Measurements from ENCODE around the gene PIANP.
A peak's percentile ranks its signal among the peaks of the same experiment; 100 is the strongest.

PIANP gene

GRCh38 chr12:6691473-6691872 is 9.1 kb downstream of the PIANP start:
- in situ Hi-C loops (cut with MboI; ENCODE audit: low sequenced_read_pairs, unreplicated experiment), result no loop called here
- no peak for DNase-seq (ENCODE audit: low spot score)
- TF ChIP-seq, protein P1, sequence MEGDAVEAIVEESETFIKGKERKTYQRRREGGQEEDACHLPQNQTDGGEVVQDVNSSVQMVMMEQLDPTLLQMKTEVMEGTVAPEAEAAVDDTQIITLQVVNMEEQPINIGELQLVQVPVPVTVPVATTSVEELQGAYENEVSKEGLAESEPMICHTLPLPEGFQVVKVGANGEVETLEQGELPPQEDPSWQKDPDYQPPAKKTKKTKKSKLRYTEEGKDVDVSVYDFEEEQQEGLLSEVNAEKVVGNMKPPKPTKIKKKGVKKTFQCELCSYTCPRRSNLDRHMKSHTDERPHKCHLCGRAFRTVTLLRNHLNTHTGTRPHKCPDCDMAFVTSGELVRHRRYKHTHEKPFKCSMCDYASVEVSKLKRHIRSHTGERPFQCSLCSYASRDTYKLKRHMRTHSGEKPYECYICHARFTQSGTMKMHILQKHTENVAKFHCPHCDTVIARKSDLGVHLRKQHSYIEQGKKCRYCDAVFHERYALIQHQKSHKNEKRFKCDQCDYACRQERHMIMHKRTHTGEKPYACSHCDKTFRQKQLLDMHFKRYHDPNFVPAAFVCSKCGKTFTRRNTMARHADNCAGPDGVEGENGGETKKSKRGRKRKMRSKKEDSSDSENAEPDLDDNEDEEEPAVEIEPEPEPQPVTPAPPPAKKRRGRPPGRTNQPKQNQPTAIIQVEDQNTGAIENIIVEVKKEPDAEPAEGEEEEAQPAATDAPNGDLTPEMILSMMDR (IDR thresholded peaks at IDR 0.05; ENCODE audit: borderline replicate concordance, control extremely low read depth, extremely low read depth, insufficient read depth, missing control alignments), result no peak

DNA sequence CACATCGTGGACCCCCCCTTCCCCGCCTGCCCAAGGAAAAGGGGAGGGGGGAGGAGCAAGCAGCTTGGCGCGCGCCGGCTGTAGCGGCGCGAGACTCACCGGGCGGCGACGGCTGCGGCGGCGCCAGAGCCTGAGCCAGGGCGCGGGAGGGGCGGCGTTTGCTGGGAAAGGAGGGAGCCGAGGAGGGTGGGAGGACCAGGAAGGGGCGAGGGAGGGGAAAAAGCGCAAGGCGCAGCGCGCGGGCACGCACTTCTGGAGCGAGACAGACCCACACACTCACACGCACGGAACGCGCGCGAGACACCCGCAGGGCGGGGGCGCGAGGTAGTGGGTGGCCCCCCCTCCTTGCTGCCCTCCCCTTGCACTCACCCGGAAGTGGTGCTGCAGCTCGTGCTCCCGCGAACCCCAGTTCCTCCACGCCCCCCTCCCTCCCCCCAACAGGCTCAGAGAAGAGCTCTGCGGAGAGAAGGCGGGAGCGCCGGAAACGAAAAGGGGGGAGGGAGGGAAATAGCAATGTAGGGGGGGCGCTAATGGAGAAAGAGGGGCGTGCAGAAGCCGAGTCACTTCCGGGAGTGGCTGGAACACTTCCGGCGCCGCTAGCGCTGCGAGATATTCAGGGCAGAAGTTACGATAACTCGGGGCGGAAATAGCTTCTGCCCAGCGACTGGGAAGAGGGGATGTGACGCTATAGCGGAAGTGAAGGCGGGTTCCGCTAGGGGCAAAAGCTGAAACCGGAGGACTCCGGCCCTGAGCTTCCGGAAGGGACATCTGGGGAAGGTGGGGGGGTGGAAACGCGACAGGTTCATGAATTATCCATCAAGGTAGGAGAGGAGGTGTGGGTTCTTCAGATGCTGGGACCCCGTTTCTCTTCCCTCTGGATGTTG is 11.4 kb downstream of the PIANP start, which contains the start of gene ZNF384:
ZNF384 (minus strand) TSS at position 377 of the 884 bp plus-strand sequence. CDS start 9,855 bp downstream, outside the sequence.
- in situ Hi-C loops (cut with MboI; ENCODE audit: low sequenced_read_pairs, unreplicated experiment), result no loop called here
- DNase-seq (ENCODE audit: low spot score), result peak; percentile 95
- TF ChIP-seq, protein P1 (IDR thresholded peaks at IDR 0.05; ENCODE audit: borderline replicate concordance, control extremely low read depth, extremely low read depth, insufficient read depth, missing control alignments), result no peak

- DNase-seq (ENCODE audit: low spot score), result no peak
- TF ChIP-seq, protein P1 (IDR thresholded peaks at IDR 0.05; ENCODE audit: borderline replicate concordance, control extremely low read depth, extremely low read depth, insufficient read depth, missing control alignments), result no peak
- in situ Hi-C loops (cut with MboI; ENCODE audit: low sequenced_read_pairs, unreplicated experiment), result no loop called here
These were observed 12.0 kb downstream of the PIANP start for GRCh38 chr12:6688543-6688998.

DNA sequence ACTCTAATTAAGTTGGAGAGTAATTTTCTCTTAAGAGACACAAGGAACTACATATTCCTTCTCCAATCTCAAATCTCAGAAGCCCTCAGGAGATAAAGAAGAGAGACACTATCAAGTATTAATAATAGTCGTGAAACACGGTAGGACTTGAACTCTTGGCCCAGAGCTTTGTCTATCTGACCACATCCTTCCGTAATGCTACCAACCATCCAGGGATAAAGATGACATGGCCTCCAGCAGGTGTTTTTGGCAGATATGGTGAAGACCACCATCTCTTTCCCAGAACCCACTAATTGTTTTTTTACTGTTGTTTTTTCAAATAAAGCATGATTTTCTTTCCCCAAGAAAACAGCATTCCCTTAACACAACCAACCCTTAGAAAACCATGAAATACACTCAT is 14.8 kb downstream of the PIANP start:
- DNase-seq (ENCODE audit: low spot score), result no peak
- TF ChIP-seq, protein P1 (IDR thresholded peaks at IDR 0.05; ENCODE audit: borderline replicate concordance, control extremely low read depth, extremely low read depth, insufficient read depth, missing control alignments), result no peak
- in situ Hi-C loops (cut with MboI; ENCODE audit: low sequenced_read_pairs, unreplicated experiment), result no loop called here

GRCh38 chr12:6684609-6685008 is 16.0 kb downstream of the PIANP start:
- in situ Hi-C loops (cut with MboI; ENCODE audit: low sequenced_read_pairs, unreplicated experiment), result no loop called here
- TF ChIP-seq, protein P1 (IDR thresholded peaks at IDR 0.05; ENCODE audit: borderline replicate concordance, control extremely low read depth, extremely low read depth, insufficient read depth, missing control alignments), result peak; percentile 35
- DNase-seq (ENCODE audit: low spot score), result no peak

GRCh38 chr12:6676962-6677361 is 23.7 kb downstream of the PIANP start:
- in situ Hi-C loops (cut with MboI; ENCODE audit: low sequenced_read_pairs, unreplicated experiment), result no loop called here
- DNase-seq (ENCODE audit: low spot score), result no peak
- TF ChIP-seq, protein P1 (IDR thresholded peaks at IDR 0.05; ENCODE audit: borderline replicate concordance, control extremely low read depth, extremely low read depth, insufficient read depth, missing control alignments), result no peak
